Measurements from ENCODE around the gene JOSD1. TPM values are rescaled to one million over a fixed set of nuclear protein-coding genes. Genes with fewer than 3 reads are reported as not detected.

Gene JOSD1
- 52.1 TPM for total RNA-seq
- long read RNA-seq, transcript JOSD1-207 (2 exons, 467 nt) = major isoform, 37 of 52 reads
- long read RNA-seq, partial matches to known transcripts = 1 of 52 reads
- long read RNA-seq, other reads (novel, unspliced or antisense) = 10 of 52 reads

- Histone ChIP-seq H3K27me3 (no peaks in the 10 kb centered on the region), H3K36me3 (no peaks in the 10 kb centered on the region), H3K9me3 (no peaks in the 10 kb centered on the region), H3K4me3 (peak within 1 kb of the TSS; percentile 82), H3K27ac (peak within 1 kb of the TSS; percentile 95), H3K4me1 (peaks cover 45% of the 10 kb centered on the region)
- no peak for TF ChIP-seq CTCF (IDR thresholded peaks at IDR 0.05)
- peak; percentile 77 for ATAC-seq
- peak; percentile 98 for DNase-seq
- intact Hi-C loops (cut with DNase I) = no loop called here
These were observed at the start of gene JOSD1 for GRCh38 chr22:38700789-38701628. Gene JOSD1, minus strand, starts transcription at chr22:38700943. Its CDS starts 956 bp downstream, at chr22:38699987.

GRCh38 chr22:38750104-38750503 lies 49.4 kb upstream of the JOSD1 start:
- Histone ChIP-seq H3K27me3 (no peaks in the 10 kb centered on the region), H3K27ac (no peak overlapping the region), H3K4me1 (peaks cover 28% of the 10 kb centered on the region), H3K4me3 (no peak overlapping the region), H3K36me3 (peaks cover 83% of the 10 kb centered on the region), H3K9me3 (no peaks in the 10 kb centered on the region)
- ATAC-seq = no peak
- no peak for TF ChIP-seq CTCF (IDR thresholded peaks at IDR 0.05)
- intact Hi-C loops (cut with DNase I) = no loop called here
- DNase-seq = no peak

- DNase-seq = no peak
- no peaks in the 10 kb centered on the region for H3K9me3 ChIP-seq
- H3K36me3 ChIP-seq = peaks cover 97% of the 10 kb centered on the region
- no peak for ATAC-seq
- peaks cover 21% of the 10 kb centered on the region for H3K4me1 ChIP-seq
- H3K27ac ChIP-seq = no peak overlapping the region
- intact Hi-C loops (cut with DNase I) = no loop called here
- no peaks in the 10 kb centered on the region for H3K27me3 ChIP-seq
- TF ChIP-seq CTCF (IDR thresholded peaks at IDR 0.05) = no peak
- no peak overlapping the region for H3K4me3 ChIP-seq
These were observed 47.9 kb upstream of the JOSD1 start for GRCh38 chr22:38748487-38749136.

GRCh38 chr22:38745676-38746460 lies 45.1 kb upstream of the JOSD1 start:
- Histone ChIP-seq H3K9me3 (no peaks in the 10 kb centered on the region), H3K27ac (no peak overlapping the region), H3K36me3 (peaks cover 100% of the 10 kb centered on the region), H3K4me3 (no peak overlapping the region), H3K4me1 (peaks cover 3% of the 10 kb centered on the region), H3K27me3 (no peaks in the 10 kb centered on the region)
- intact Hi-C loops (cut with DNase I) = no loop called here
- DNase-seq = no peak
- TF ChIP-seq CTCF (IDR thresholded peaks at IDR 0.05) = no peak
- ATAC-seq = no peak

- no peak for TF ChIP-seq CTCF (IDR thresholded peaks at IDR 0.05)
- Histone ChIP-seq H3K4me3 (no peak overlapping the region), H3K9me3 (no peaks in the 10 kb centered on the region), H3K4me1 (no peaks in the 10 kb centered on the region), H3K27ac (no peak overlapping the region), H3K27me3 (no peaks in the 10 kb centered on the region), H3K36me3 (peaks cover 100% of the 10 kb centered on the region)
- intact Hi-C loops (cut with DNase I) = no loop called here
- DNase-seq (no peak), ATAC-seq (no peak)
These were observed 44.2 kb upstream of the JOSD1 start for GRCh38 chr22:38744981-38745380.

Data from upper lobe of right lung (tissue), 1 donor.